ENCODE data around the gene SSBP2.
A peak's percentile ranks its signal among the peaks of the same experiment; 100 is the strongest.
"Not testable (repeated sequence)": the region's sequence is repeated elsewhere in the genome, so short reads cannot be mapped to it uniquely, and the experiment has no call there.

Gene SSBP2

GRCh38 chr5:81728301-81728700, 22.6 kb downstream of the SSBP2 start:
- peaks cover 26% of the 10 kb centered on the region for H3K4me1 Mint-ChIP-seq (ENCODE audit: low read depth)
- no peaks in the 10 kb centered on the region for H3K9me3 Mint-ChIP-seq
- no peak overlapping the region for H3K27ac Mint-ChIP-seq
- no peaks in the 10 kb centered on the region for H3K27me3 Mint-ChIP-seq
- H3K4me3 Mint-ChIP-seq = no peak overlapping the region
- no peaks in the 10 kb centered on the region for H3K36me3 Mint-ChIP-seq (ENCODE audit: low read depth)

- Mint-ChIP-seq H3K27me3 (no peaks in the 10 kb centered on the region), H3K27ac (no peak overlapping the region), H3K36me3 (ENCODE audit: low read depth) (no peaks in the 10 kb centered on the region), H3K9me3 (no peaks in the 10 kb centered on the region), H3K4me3 (no peak overlapping the region), H3K4me1 (ENCODE audit: low read depth) (peaks cover 36% of the 10 kb centered on the region)
Measured at GRCh38 chr5:81726297-81726696, 24.6 kb downstream of the SSBP2 start.

GRCh38 chr5:81724571-81724970, 26.3 kb downstream of the SSBP2 start:
- H3K36me3 Mint-ChIP-seq (ENCODE audit: low read depth) = no peaks in the 10 kb centered on the region
- H3K27me3 Mint-ChIP-seq = no peaks in the 10 kb centered on the region
- no peaks in the 10 kb centered on the region for H3K9me3 Mint-ChIP-seq
- H3K4me1 Mint-ChIP-seq (ENCODE audit: low read depth) = peaks cover 53% of the 10 kb centered on the region
- H3K27ac Mint-ChIP-seq = no peak overlapping the region
- no peak overlapping the region for H3K4me3 Mint-ChIP-seq

- peaks cover 58% of the 10 kb centered on the region for H3K4me1 Mint-ChIP-seq (ENCODE audit: low read depth)
- H3K27me3 Mint-ChIP-seq = no peaks in the 10 kb centered on the region
- no peaks in the 10 kb centered on the region for H3K36me3 Mint-ChIP-seq (ENCODE audit: low read depth)
- no peak overlapping the region for H3K27ac Mint-ChIP-seq
- no peaks in the 10 kb centered on the region for H3K9me3 Mint-ChIP-seq
- H3K4me3 Mint-ChIP-seq = no peak overlapping the region
Measured at GRCh38 chr5:81724108-81724507, 26.8 kb downstream of the SSBP2 start.

GRCh38 chr5:81721049-81721448, 29.8 kb downstream of the SSBP2 start:
- Mint-ChIP-seq H3K36me3 (ENCODE audit: low read depth) (no peaks in the 10 kb centered on the region), H3K27me3 (no peaks in the 10 kb centered on the region), H3K27ac (peak overlapping the region; percentile 61), H3K4me1 (ENCODE audit: low read depth) (peaks cover 73% of the 10 kb centered on the region), H3K9me3 (no peaks in the 10 kb centered on the region), H3K4me3 (peak overlapping the region; percentile 33)

GRCh38 chr5:81719743-81720345, 31.1 kb downstream of the SSBP2 start:
- Mint-ChIP-seq H3K4me1 (ENCODE audit: low read depth) (peaks cover 76% of the 10 kb centered on the region), H3K27ac (peak overlapping the region; percentile 1), H3K36me3 (ENCODE audit: low read depth) (no peaks in the 10 kb centered on the region), H3K9me3 (no peaks in the 10 kb centered on the region), H3K4me3 (no peak overlapping the region), H3K27me3 (no peaks in the 10 kb centered on the region)

GRCh38 chr5:81718300-81718699, 32.6 kb downstream of the SSBP2 start:
- Mint-ChIP-seq H3K9me3 (no peaks in the 10 kb centered on the region), H3K27me3 (no peaks in the 10 kb centered on the region), H3K27ac (no peak overlapping the region), H3K36me3 (ENCODE audit: low read depth) (peaks cover 7% of the 10 kb centered on the region), H3K4me1 (ENCODE audit: low read depth) (peaks cover 65% of the 10 kb centered on the region), H3K4me3 (peak overlapping the region; percentile 33)

- Mint-ChIP-seq H3K4me1 (ENCODE audit: low read depth) (peaks cover 63% of the 10 kb centered on the region), H3K9me3 (no peaks in the 10 kb centered on the region), H3K4me3 (peak overlapping the region; percentile 33), H3K36me3 (ENCODE audit: low read depth) (peaks cover 7% of the 10 kb centered on the region), H3K27ac (no peak overlapping the region), H3K27me3 (no peaks in the 10 kb centered on the region)
Measured at GRCh38 chr5:81717860-81718259, 33.0 kb downstream of the SSBP2 start.

- H3K36me3 Mint-ChIP-seq (ENCODE audit: low read depth) = peaks cover 7% of the 10 kb centered on the region
- H3K27me3 Mint-ChIP-seq = no peaks in the 10 kb centered on the region
- no peaks in the 10 kb centered on the region for H3K9me3 Mint-ChIP-seq
- H3K27ac Mint-ChIP-seq = no peak overlapping the region
- peaks cover 60% of the 10 kb centered on the region for H3K4me1 Mint-ChIP-seq (ENCODE audit: low read depth)
- no peak overlapping the region for H3K4me3 Mint-ChIP-seq
Measured at GRCh38 chr5:81717226-81717625, 33.7 kb downstream of the SSBP2 start.

GRCh38 chr5:81714076-81714475, 36.8 kb downstream of the SSBP2 start:
- H3K4me1 Mint-ChIP-seq (ENCODE audit: low read depth) = peaks cover 40% of the 10 kb centered on the region
- not testable (repeated sequence) for H3K36me3 Mint-ChIP-seq (ENCODE audit: low read depth); H3K27ac Mint-ChIP-seq; H3K9me3 Mint-ChIP-seq; H3K27me3 Mint-ChIP-seq; H3K4me3 Mint-ChIP-seq

- no peaks in the 10 kb centered on the region for H3K36me3 Mint-ChIP-seq (ENCODE audit: low read depth)
- peaks cover 12% of the 10 kb centered on the region for H3K4me1 Mint-ChIP-seq (ENCODE audit: low read depth)
- H3K27me3 Mint-ChIP-seq = no peaks in the 10 kb centered on the region
- no peak overlapping the region for H3K4me3 Mint-ChIP-seq
- no peaks in the 10 kb centered on the region for H3K9me3 Mint-ChIP-seq
- H3K27ac Mint-ChIP-seq = no peak overlapping the region
Measured at GRCh38 chr5:81708889-81709288, 42.0 kb downstream of the SSBP2 start.

GRCh38 chr5:81703840-81704239, 47.1 kb downstream of the SSBP2 start:
- no peaks in the 10 kb centered on the region for H3K4me1 Mint-ChIP-seq (ENCODE audit: low read depth)
- H3K27ac Mint-ChIP-seq = no peak overlapping the region
- H3K9me3 Mint-ChIP-seq = peaks cover 6% of the 10 kb centered on the region
- no peak overlapping the region for H3K4me3 Mint-ChIP-seq
- H3K27me3 Mint-ChIP-seq = no peaks in the 10 kb centered on the region
- H3K36me3 Mint-ChIP-seq (ENCODE audit: low read depth) = peaks cover 5% of the 10 kb centered on the region

GRCh38 chr5:81700166-81700565, 50.7 kb downstream of the SSBP2 start:
- Mint-ChIP-seq H3K36me3 (ENCODE audit: low read depth) (peaks cover 9% of the 10 kb centered on the region), H3K27me3 (no peaks in the 10 kb centered on the region), H3K4me1 (ENCODE audit: low read depth) (peaks cover 4% of the 10 kb centered on the region), H3K4me3 (no peak overlapping the region), H3K27ac (no peak overlapping the region), H3K9me3 (peaks cover 6% of the 10 kb centered on the region)

GRCh38 chr5:81698813-81699212, 52.1 kb downstream of the SSBP2 start:
- H3K4me1 Mint-ChIP-seq (ENCODE audit: low read depth) = peaks cover 4% of the 10 kb centered on the region
- no peak overlapping the region for H3K4me3 Mint-ChIP-seq
- peaks cover 6% of the 10 kb centered on the region for H3K9me3 Mint-ChIP-seq
- no peak overlapping the region for H3K27ac Mint-ChIP-seq
- peaks cover 11% of the 10 kb centered on the region for H3K36me3 Mint-ChIP-seq (ENCODE audit: low read depth)
- no peaks in the 10 kb centered on the region for H3K27me3 Mint-ChIP-seq

- Mint-ChIP-seq H3K9me3 (peaks cover 16% of the 10 kb centered on the region), H3K4me3 (no peak overlapping the region), H3K27ac (no peak overlapping the region), H3K36me3 (ENCODE audit: low read depth) (peaks cover 25% of the 10 kb centered on the region), H3K27me3 (no peaks in the 10 kb centered on the region), H3K4me1 (ENCODE audit: low read depth) (peaks cover 4% of the 10 kb centered on the region)
Measured at GRCh38 chr5:81696418-81697397, 54.2 kb downstream of the SSBP2 start.

Data from stimulated activated naive CD8-positive, alpha-beta T cell treated with anti-CD3 and anti-CD28 coated beads, Interleukin-15, Interleukin-2, amounts not matched to agents 100 ng/mL and 50 ng/mL, for 24 hours (primary cell).